Measurements from ENCODE around the gene RBAK. TPM values are rescaled to one million over a fixed set of nuclear protein-coding genes. Genes with fewer than 3 reads are reported as not detected.

Gene RBAK
- total RNA-seq, 1 experiment from 2014 or later, result 16.2 TPM

- H3K4me3 ChIP-seq (replicated peaks in 1 of 2; ENCODE audit: low read depth in 1 of 2, low read length in 2 of 2), result no peak overlapping the region
- no peak overlapping the region for H2AFZ ChIP-seq (ENCODE audit: low read depth, low read length, poor library complexity, severe bottlenecking)
- H3K36me3 ChIP-seq (ENCODE audit: control insufficient read depth in 1 of 2, insufficient read depth in 2 of 2, low read length in 2 of 2), result peaks cover 0 to 5% of the 10 kb centered on the region in 2 experiments; a peak in 2 of 4 replicates
- no peaks in the 10 kb centered on the region for H3K4me1 ChIP-seq (ENCODE audit: control insufficient read depth in 1 of 2, insufficient read depth in 2 of 2, low read length in 2 of 2)
- no peak overlapping the region for H3K4me2 ChIP-seq (ENCODE audit: low read length)
- RAD21 ChIA-PET (ENCODE audit: low non-redundant PET in 1 of 2, low total read pairs in 2 of 2, uncharacterized antibody in 2 of 2, unreplicated experiment in 2 of 2), result no interaction called here
- no peaks in the 10 kb centered on the region for H3K79me2 ChIP-seq (ENCODE audit: insufficient read depth, low read length)
- no peaks in the 10 kb centered on the region for H3K9me2 ChIP-seq (ENCODE audit: insufficient read depth)
- no peaks in the 10 kb centered on the region for H4K20me1 ChIP-seq (ENCODE audit: insufficient read depth)
- H3K27me3 ChIP-seq (ENCODE audit: insufficient read depth, low read length), result no peaks in the 10 kb centered on the region
- no TSS peak for BruUV-seq (replicated peaks)
- H3K9ac ChIP-seq (ENCODE audit: low read length), result no peak overlapping the region
- no peak overlapping the region for H3K27ac ChIP-seq (ENCODE audit: low read depth, low read length)
- H3K9me3 ChIP-seq (ENCODE audit: control insufficient read depth in 1 of 2, insufficient read depth in 1 of 2, low read depth in 1 of 2, low read length in 2 of 2), result no peaks in the 10 kb centered on the region
- no peak for DNase-seq (ENCODE audit: low read depth, low spot score)
- POLR2A ChIA-PET, result no interaction called here
- intact Hi-C loops (cut with micrococcal nuclease), result no loop called here
- ATAC-seq, result no peak
- CTCF ChIA-PET, result no interaction called here
- TF ChIP-seq REST (IDR thresholded peaks at IDR 0.05; ENCODE audit: low read depth) (no peak), CEBPB (IDR thresholded peaks at IDR 0.05; ENCODE audit: low read depth) (no peak), ZBTB33 (IDR thresholded peaks at IDR 0.05; ENCODE audit: extremely low read depth, insufficient replicate concordance, low read length) (no peak), ATF3 (IDR thresholded peaks at IDR 0.05) (no peak), ZNF274 (IDR thresholded peaks at IDR 0.05; ENCODE audit: low read depth, low read length) (no peak), MAX (IDR thresholded peaks at IDR 0.05) (no peak), CTCF (IDR thresholded peaks at IDR 0.05 in 2 of 3, conservative IDR thresholded peaks at IDR 0.05 in 1 of 3; ENCODE audit: borderline replicate concordance in 1 of 3, insufficient read depth in 1 of 3, low read depth in 2 of 3, low read length in 2 of 3) (no peak), SIN3A (IDR thresholded peaks at IDR 0.05; ENCODE audit: low read depth) (no peak), SP1 (IDR thresholded peaks at IDR 0.05; ENCODE audit: low read depth) (no peak), EZH2phosphoT487 (IDR thresholded peaks at IDR 0.05; ENCODE audit: borderline replicate concordance) (no peak), EGR1 (IDR thresholded peaks at IDR 0.05; ENCODE audit: low read depth) (no peak), POLR2A (IDR thresholded peaks at IDR 0.05; ENCODE audit: borderline replicate concordance, extremely low read depth, insufficient read depth, insufficient read length) (no peak), TCF7L2 (IDR thresholded peaks at IDR 0.05; ENCODE audit: borderline replicate concordance, extremely low read depth, insufficient read depth, insufficient read length) (no peak)
Observed at GRCh38 chr7:5001003-5001402, 44.7 kb upstream of the RBAK start.
